PC-3 (cell line): ENCODE results near the gene TIMM17B. TPM values are rescaled to one million over a fixed set of nuclear protein-coding genes. Genes with fewer than 3 reads are reported as not detected.

Source experiments
- ATAC-seq: fragments of 200-7000 bp; cut with Tn5 transposase; 2 replicates; pipeline ENCODE4 v1.9.1; 2020; ENCODE audit warnings: mild to moderate bottlenecking, moderate library complexity
- BruUV-seq: library from RNA; stranded (reverse); fragments of 400-500 nt; replicated peaks from 2 replicates; lab custom pipeline; 2021; lab: Mats Ljungman, UMichigan
- CTCF ChIA-PET: fragments of 300-600 bp; sonication (Branson Sonifier 250); formaldehyde crosslinking; loops from one replicate; lab custom pipeline; 2022; ENCODE audit warnings: antibody characterized with exemption; lab: Charles Lee
- POLR2A ChIA-PET: fragments of 300-600 bp; sonication (Branson Sonifier 250); formaldehyde crosslinking; loops from one replicate; lab custom pipeline; 2022; ENCODE audit warnings: antibody characterized with exemption; ENCODE audit not compliant: unreplicated experiment; lab: Charles Lee
- DNase-seq: peaks from one replicate; pipeline ENCODE4 v3.0.0-alpha.2; 2015
- H2AFZ ChIP-seq: fragments of 300-600 bp; sonication (generic); 2 replicates; pipeline ENCODE4 v1.6.0; 2016; ENCODE audit warnings: antibody characterized with exemption, low read length
- H3F3A ChIP-seq: fragments of 300-600 bp; sonication (generic); one replicate; pipeline ENCODE4 v1.6.0; 2017; ENCODE audit warnings: antibody characterized with exemption, low read length, control low read depth, mild to moderate bottlenecking; ENCODE audit not compliant: unreplicated experiment
- H3K27ac ChIP-seq: fragments of 300-600 bp; sonication (generic); 2 replicates; pipeline ENCODE4 v1.5.1; 2016; ENCODE audit warnings: mild to moderate bottlenecking, low read length
- H3K27me3 ChIP-seq: fragments of 300-600 bp; sonication (generic); 2 replicates; pipeline ENCODE4 v1.6.1; 2016; ENCODE audit warnings: low read length, mixed read lengths
- H3K36me3 ChIP-seq: fragments of 300-600 bp; sonication (generic); 2 replicates; pipeline ENCODE4 v1.6.1; 2016; ENCODE audit warnings: low read depth, mixed run types, low read length, mixed read lengths
- H3K4me1 ChIP-seq: fragments of 300-600 bp; sonication (generic); 2 replicates; pipeline ENCODE4 v1.5.1; 2016; ENCODE audit warnings: low read length; ENCODE audit not compliant: insufficient read depth
- H3K4me2 ChIP-seq: fragments of 300-600 bp; sonication (generic); 2 replicates; pipeline ENCODE4 v1.6.0; 2016; ENCODE audit warnings: low read length
- H3K4me3 ChIP-seq: fragments of 300-600 bp; sonication (generic); 2 replicates; pipeline ENCODE4 v1.5.1; 2016; ENCODE audit warnings: mild to moderate bottlenecking, low read length, mixed read lengths
- H3K79me2 ChIP-seq: fragments of 300-600 bp; sonication (generic); 2 replicates; pipeline ENCODE4 v1.6.1; 2017; ENCODE audit warnings: low read length, mixed read lengths
- H3K9ac ChIP-seq: fragments of 300-600 bp; sonication (generic); 2 replicates; pipeline ENCODE4 v1.6.0; 2016; ENCODE audit warnings: mild to moderate bottlenecking, low read length
- H3K9me2 ChIP-seq: fragments of 300-600 bp; sonication (generic); replicated peaks from 2 replicates; pipeline ENCODE4 v1.6.1; 2016; ENCODE audit warnings: mixed run types, low read length, mixed read lengths
- H3K9me3 ChIP-seq: fragments of 300-600 bp; sonication (generic); 2 replicates; pipeline ENCODE4 v1.6.1; 2016; ENCODE audit warnings: low read length, mixed read lengths
- H4K20me1 ChIP-seq: fragments of 300-600 bp; sonication (generic); 2 replicates; pipeline ENCODE4 v1.6.1; 2016; ENCODE audit warnings: low read length, mixed read lengths
- CTCF ChIP-seq: fragments of 300-600 bp; sonication (generic); conservative IDR thresholded peaks from 2 replicates; pipeline ENCODE4 v1.5.1; 2017; ENCODE audit warnings: antibody characterized with exemption, low read depth, mild to moderate bottlenecking, low read length
- EZH2 ChIP-seq: fragments of 300-600 bp; sonication (generic); IDR thresholded peaks from one replicate; pipeline ENCODE4 v1.6.1; 2017; ENCODE audit warnings: antibody characterized with exemption, mild to moderate bottlenecking, low read length; ENCODE audit not compliant: unreplicated experiment
- EZH2phosphoT487 ChIP-seq: fragments of 300-600 bp; sonication (generic); IDR thresholded peaks from 2 replicates; pipeline ENCODE4 v1.6.1; 2018; ENCODE audit warnings: mild to moderate bottlenecking, antibody characterized with exemption, low read length, borderline replicate concordance
- intact Hi-C: fragments of 100-400 bp; cut with micrococcal nuclease; formaldehyde crosslinking; loops from 2 replicates; pipeline ENCODE4 v1.9.0; 2023
- total RNA-seq: library from RNA; depleted of rRNA; stranded (reverse); fragments of >200 nt; gene quantifications from 2 replicates; pipeline ENCODE4 v1.2.3, GENCODE V29; 2014

Gene TIMM17B
- total RNA-seq, 1 experiment from 2014 or later, result 101 TPM

DNA sequence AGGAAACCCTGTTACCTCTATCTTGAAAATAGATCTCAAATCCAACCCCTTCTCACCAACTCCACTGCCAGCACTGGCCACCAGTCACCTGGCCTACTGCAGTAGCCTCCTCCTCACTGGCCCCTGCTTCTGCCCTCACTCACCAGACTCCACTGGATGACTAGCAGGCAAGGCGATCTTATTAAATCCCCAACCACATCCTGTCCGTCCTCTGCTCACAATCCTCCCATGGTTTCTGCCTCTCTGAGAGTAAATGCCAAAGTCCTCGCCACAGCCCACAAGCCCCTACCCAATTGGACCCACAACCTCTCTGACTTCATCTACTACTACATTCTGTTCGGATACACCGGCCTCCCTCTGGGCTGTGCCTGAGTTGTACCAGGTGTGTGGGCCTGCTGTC lies 26.7 kb upstream of the TIMM17B start:
- DNase-seq (no peak), ATAC-seq (no peak)
- Histone ChIP-seq H3K9me3 (no peaks in the 10 kb centered on the region), H3K36me3 (peaks cover 12% of the 10 kb centered on the region; the same call in 1 of the 2 replicates), H3K4me2 (no peak overlapping the region), H2AFZ (no peak overlapping the region), H3F3A (no peaks in the 10 kb centered on the region), H3K27me3 (no peaks in the 10 kb centered on the region), H3K79me2 (no peaks in the 10 kb centered on the region), H3K27ac (no peak overlapping the region), H3K9me2 (no peaks in the 10 kb centered on the region), H3K4me3 (no peak overlapping the region), H3K4me1 (peaks cover 9% of the 10 kb centered on the region), H4K20me1 (no peaks in the 10 kb centered on the region), H3K9ac (no peak overlapping the region)
- POLR2A ChIA-PET, result no interaction called here
- CTCF ChIA-PET, result no interaction called here
- TF ChIP-seq EZH2 (no peak), EZH2phosphoT487 (no peak), CTCF (no peak)
- BruUV-seq, result no TSS peak
- intact Hi-C loops, result no loop called here

DNA sequence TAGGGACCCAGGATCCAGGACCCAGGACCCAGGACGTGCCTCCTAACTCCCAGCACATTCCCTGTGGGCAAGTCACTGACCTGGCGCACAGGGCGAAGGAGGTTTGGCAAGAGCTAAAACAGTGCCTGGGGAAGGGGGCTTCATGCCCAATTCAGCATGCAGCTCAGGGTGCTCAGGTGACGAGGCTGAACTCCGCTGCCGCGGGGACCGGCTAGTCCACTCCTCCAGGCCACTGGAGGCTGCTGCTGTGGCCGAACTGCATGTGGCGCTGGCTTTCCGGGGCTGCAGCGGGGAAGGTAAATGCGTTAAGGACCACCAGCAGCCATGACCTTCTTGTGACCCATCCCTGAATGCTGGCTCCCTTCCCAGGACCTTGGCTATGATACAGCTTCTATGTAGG lies 26.2 kb upstream of the TIMM17B start:
- Histone ChIP-seq H3K4me1 (peaks cover 10% of the 10 kb centered on the region), H3F3A (no peaks in the 10 kb centered on the region), H3K79me2 (peaks cover under 1% of the 10 kb centered on the region; the same call in 1 of the 2 replicates), H2AFZ (no peak overlapping the region), H3K9ac (no peak overlapping the region), H3K4me2 (no peak overlapping the region), H3K27me3 (no peaks in the 10 kb centered on the region), H3K9me2 (no peaks in the 10 kb centered on the region), H3K9me3 (no peaks in the 10 kb centered on the region), H3K27ac (no peak overlapping the region), H3K36me3 (peaks cover 12% of the 10 kb centered on the region; the same call in 1 of the 2 replicates), H3K4me3 (no peak overlapping the region), H4K20me1 (no peaks in the 10 kb centered on the region)
- ATAC-seq (no peak), DNase-seq (no peak)
- ChIA-PET CTCF (no interaction called here), POLR2A (no interaction called here)
- no peak for TF ChIP-seq EZH2
- no peak for TF ChIP-seq CTCF
- no peak for TF ChIP-seq EZH2phosphoT487
- BruUV-seq, result no TSS peak
- intact Hi-C loops, result no loop called here

- Histone ChIP-seq H3K4me2 (no peak overlapping the region), H3K4me1 (peaks cover 13% of the 10 kb centered on the region), H3K9ac (no peak overlapping the region), H3K4me3 (no peak overlapping the region), H3K27me3 (no peaks in the 10 kb centered on the region), H2AFZ (no peak overlapping the region), H3K36me3 (peaks cover 9% of the 10 kb centered on the region; the same call in 1 of the 2 replicates), H3K27ac (no peak overlapping the region), H3F3A (no peaks in the 10 kb centered on the region), H4K20me1 (no peaks in the 10 kb centered on the region), H3K9me3 (no peaks in the 10 kb centered on the region), H3K79me2 (peaks cover 21% of the 10 kb centered on the region), H3K9me2 (no peaks in the 10 kb centered on the region)
- ATAC-seq (no peak), DNase-seq (no peak)
- TF ChIP-seq EZH2 (no peak), EZH2phosphoT487 (no peak), CTCF (no peak)
- CTCF ChIA-PET, result no interaction called here
- intact Hi-C loops, result no loop called here
- POLR2A ChIA-PET, result no interaction called here
- BruUV-seq, result no TSS peak
These were observed 23.1 kb upstream of the TIMM17B start for GRCh38 chrX:48920718-48921104.
